Eye (tissue), 1 donor: ENCODE data around the gene MVP.
"Not testable (repeated sequence)": the region's sequence is repeated elsewhere in the genome, so short reads cannot be mapped to it uniquely, and the experiment has no call there.

Experiments used
- DNase-seq: peaks from one replicate; pipeline ENCODE4 v3.0.0-alpha.2; 2015

Gene MVP

GRCh38 chr16:29876594-29877249 lies 56.5 kb downstream of the MVP start:
- no peak for DNase-seq

DNA sequence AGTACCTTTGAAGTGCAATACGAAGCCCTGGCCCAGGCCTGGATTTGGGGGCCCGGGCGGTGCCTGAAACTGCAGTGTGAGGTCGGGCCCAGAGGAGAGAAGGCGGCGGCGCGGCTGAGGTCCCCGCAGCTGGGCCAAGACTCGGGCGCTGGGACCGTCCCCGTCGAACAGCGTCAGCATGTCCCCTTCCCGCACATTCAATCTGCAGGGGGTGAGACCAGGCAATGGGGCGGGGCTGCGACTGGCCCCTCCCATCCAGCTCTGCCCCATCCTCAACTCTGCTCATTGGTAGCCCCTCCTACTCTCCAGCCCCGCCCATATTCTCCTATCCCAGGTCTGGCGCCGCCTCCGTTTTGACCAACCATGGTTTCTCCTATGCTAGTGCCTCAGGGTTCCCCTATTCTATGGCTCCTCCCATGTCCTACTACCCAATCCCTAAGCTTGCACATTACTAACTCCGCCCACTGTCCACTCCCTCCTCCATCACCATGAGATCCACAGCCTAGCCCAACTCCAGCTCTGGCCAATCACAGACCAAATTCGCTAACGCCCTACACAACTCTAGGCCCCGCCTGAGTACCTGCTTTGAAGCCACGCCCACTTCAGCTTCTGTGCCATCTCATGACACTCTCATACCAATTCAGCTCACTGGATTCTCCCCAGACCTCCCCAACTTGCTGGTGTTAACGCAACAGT lies 57.2 kb downstream of the MVP start:
- DNase-seq: peak; percentile 50

- no peak for DNase-seq
These were observed 57.9 kb downstream of the MVP start for GRCh38 chr16:29878172-29878571.

GRCh38 chr16:29881050-29881449 lies 60.8 kb downstream of the MVP start:
- no peak for DNase-seq

DNA sequence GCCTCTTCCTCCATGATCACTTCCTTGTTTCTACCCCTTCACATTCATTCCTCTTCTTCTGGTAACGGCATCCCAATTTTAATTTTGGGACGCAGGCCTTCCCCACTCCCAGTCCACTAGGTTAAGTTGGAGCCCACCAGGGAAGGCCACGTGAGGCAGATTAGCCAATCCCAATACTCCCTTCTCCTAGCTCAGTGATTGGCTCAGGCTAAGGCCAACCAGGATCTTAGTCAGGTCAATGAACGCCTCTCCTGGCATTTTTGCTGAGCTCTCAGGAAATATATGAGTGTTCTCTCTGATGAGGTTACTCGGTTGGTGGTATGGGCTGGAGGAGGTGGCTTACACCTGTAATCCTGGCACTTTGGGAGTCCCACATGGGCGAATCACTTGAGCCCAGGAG lies 63.7 kb downstream of the MVP start:
- DNase-seq: no peak

DNA sequence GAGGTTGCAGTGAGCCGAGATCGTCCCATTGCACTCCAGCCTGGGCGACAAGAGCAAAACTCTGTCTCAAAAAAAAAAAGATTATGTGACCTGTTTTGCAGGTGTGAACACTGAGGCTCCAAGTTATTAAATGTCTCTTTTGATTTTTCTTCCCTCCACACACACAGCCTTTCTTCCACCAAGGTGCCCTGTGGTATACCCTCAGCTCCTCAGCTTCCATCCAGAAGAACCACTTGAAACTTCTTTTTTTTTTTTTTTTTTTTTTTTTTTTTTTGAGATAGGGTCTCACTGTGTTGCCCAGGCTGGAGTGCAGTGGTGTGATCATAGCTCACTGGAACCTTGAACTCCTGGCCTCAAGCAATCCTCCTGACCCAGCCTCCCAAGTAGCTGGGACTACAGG lies 69.1 kb downstream of the MVP start:
- DNase-seq: not testable (repeated sequence)

GRCh38 chr16:29891525-29892457 lies 71.5 kb downstream of the MVP start:
- DNase-seq: no peak

GRCh38 chr16:29892458-29892813 lies 72.2 kb downstream of the MVP start:
- DNase-seq: no peak

DNA sequence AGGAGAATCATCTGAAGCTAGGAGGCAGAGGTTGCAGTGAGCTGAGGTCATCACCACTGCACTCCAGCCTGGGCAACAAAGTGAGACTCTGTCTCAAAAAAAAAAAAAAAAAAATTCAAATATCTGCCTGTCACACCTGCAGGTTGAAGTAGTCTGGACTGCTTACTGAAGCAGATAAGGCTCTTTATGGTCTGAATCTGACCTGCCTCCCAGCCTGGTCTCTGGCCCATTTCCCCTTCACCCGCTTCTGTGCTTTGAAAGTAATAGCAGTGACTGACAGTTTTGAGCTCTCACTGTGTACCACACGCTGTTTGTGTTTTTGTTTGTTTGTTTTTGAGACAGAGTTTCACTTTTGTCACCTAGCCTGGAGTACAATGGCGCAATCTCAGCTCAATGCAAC lies 73.3 kb downstream of the MVP start:
- no peak for DNase-seq

- no peak for DNase-seq
These were observed 74.1 kb downstream of the MVP start for GRCh38 chr16:29894352-29894751.

DNA sequence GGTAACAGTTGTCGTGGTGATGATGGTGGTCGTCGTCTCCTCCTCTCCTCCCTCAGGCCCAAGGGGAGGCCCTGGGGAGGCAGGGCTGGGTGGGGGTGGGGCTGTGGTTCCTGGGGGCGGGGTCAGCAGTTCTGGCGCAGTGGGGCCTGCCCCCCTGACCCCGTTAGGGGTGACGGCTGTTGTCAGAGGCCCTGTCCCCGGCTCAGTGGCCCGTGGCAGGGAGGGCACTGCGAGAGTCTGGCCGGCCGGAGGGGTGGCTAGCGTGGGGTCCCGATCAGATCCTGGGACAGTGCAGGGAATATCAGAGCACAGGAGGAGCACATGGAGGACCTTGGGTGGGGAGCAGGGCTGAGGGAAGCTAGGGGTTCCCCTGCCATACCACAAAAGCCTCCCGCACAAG lies 76.6 kb downstream of the MVP start:
- no peak for DNase-seq

DNA sequence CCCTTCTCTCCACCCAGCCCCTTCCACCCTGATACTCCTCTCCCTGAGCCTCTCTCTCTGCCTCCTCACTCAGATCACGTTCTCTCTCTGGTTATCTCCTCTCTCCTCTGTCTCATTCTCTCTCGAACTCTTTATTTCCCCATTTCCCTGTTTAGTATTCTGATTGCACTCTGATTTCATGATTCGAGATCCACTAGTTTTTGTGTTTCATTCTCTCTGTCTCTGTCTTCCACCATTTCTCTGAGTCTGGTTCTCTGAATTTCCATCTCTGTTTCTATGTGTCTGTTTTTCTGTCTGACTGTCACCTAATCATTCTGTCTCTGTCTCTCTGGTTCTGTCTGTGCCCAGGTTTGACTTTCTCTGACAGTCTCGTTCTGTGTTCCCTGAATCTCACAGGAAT lies 77.1 kb downstream of the MVP start:
- no peak for DNase-seq
